Central memory CD8-positive, alpha-beta T cell (primary cell): Measurements from ENCODE around the gene EEF1AKMT3.

ENCODE experiments used
- ATAC-seq: fragments of 150-1000 bp; cut with Tn5 transposase; replicated peaks from 2 replicates; pipeline ENCODE4 v1.10.0; 2022; ENCODE audit warnings: mild to moderate bottlenecking, moderate FRiP score, moderate number of reproducible peaks; ENCODE audit not compliant: poor library complexity, severe bottlenecking; ENCODE audit errors: extremely low read depth
- DNase-seq, 2 donors: peaks; one replicate each; pipeline ENCODE4 v3.0.0; 2021; ENCODE audit warnings: low spot score in 2 of 2
- H3K27ac Mint-ChIP-seq: one replicate; pipeline ENCODE4 v1.8.0; 2022; ENCODE audit warnings: low read depth, mild to moderate bottlenecking, moderate library complexity, mixed read lengths
- H3K27me3 Mint-ChIP-seq: one replicate; pipeline ENCODE4 v1.8.0; 2022; ENCODE audit warnings: mixed read lengths
- H3K36me3 Mint-ChIP-seq: one replicate; pipeline ENCODE4 v1.8.0; 2022; ENCODE audit warnings: mild to moderate bottlenecking, moderate library complexity, mixed read lengths; ENCODE audit not compliant: insufficient read depth
- H3K4me1 Mint-ChIP-seq: one replicate; pipeline ENCODE4 v1.8.0; 2022; ENCODE audit warnings: mixed read lengths
- H3K4me3 Mint-ChIP-seq: one replicate; pipeline ENCODE4 v1.8.0; 2022; ENCODE audit warnings: mild to moderate bottlenecking, moderate library complexity, mixed read lengths
- H3K9me3 Mint-ChIP-seq: one replicate; pipeline ENCODE4 v1.8.0; 2022; ENCODE audit warnings: mixed read lengths

The EEF1AKMT3 gene

DNA sequence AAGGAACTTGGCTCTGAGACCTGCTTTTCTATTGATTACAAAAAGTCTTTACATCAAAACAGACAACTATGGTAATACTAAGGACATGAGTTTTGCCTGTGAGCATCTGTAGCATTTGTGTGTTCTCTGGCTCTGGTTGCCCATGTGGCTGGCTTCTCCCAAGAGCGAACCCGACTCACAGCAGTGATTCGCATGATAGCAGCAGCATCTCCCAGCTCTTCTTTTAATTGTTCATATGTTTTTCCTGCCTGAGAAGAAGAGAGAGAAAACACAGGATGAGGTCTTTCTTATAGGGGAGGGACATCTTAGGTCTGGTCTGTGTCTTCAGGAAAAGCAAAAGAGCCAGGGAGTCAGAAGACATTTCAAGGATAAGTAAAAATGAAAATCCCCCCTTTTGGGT is 28.6 kb downstream of the EEF1AKMT3 start:
- DNase-seq: no peak
- ATAC-seq: no peak
- H3K9me3 Mint-ChIP-seq: no peaks in the 10 kb centered on the region
- H3K27ac Mint-ChIP-seq: no peak overlapping the region
- H3K4me3 Mint-ChIP-seq: no peak overlapping the region
- H3K4me1 Mint-ChIP-seq: no peaks in the 10 kb centered on the region
- no peaks in the 10 kb centered on the region for H3K27me3 Mint-ChIP-seq
- H3K36me3 Mint-ChIP-seq: peaks cover 17% of the 10 kb centered on the region

DNA sequence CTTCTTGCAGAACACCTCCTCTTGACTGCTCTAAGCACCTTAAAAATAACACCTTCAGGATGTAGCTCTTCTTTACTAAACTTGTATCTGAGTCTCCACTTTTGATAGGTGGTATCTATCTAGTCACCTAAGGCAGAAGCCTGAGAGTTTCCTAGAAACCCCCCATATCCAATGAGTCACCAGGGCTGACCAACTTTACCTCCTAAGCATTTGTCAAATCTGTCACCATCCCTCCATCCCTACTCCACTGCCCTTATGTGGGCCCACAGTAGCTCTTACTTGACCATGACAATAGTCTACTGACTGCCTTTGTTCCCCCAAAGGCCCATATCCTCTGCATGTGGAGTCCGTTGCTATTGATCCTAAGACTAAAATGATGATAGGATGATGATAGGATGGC is 30.2 kb downstream of the EEF1AKMT3 start:
- no peak for ATAC-seq
- Mint-ChIP-seq H3K9me3 (no peaks in the 10 kb centered on the region), H3K4me3 (no peak overlapping the region), H3K36me3 (peaks cover 7% of the 10 kb centered on the region), H3K27me3 (no peaks in the 10 kb centered on the region), H3K4me1 (no peaks in the 10 kb centered on the region), H3K27ac (no peak overlapping the region)
- DNase-seq: no peak

DNA sequence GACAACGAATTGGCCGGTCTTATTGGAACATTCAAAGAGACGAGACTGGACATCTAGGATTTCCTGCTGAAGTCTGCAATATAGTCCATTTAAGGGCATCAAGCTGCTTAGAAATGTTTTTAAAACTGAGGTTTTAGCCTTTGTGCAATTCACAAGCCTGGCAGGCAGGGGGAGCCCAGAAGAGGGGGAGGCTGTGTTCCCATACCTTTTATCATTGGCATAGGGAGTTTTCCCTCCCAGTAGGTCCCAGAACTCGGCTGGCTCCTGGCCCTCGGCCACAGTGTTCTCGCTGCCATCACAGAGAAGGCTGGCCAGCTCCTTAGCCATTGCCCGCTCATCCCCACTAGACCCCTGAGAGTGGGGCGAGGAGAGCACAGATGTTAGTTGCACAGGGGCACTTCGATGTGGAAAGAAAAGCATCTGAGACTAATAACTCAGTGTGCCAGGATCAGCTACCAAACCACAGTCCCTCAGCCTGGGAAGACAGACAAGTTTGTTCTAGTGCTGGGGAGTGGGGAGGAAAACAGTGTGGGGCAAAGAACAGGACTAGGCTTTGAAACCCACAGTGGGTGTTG is 31.0 kb downstream of the EEF1AKMT3 start:
- no peaks in the 10 kb centered on the region for H3K4me1 Mint-ChIP-seq
- DNase-seq (no peak), ATAC-seq (no peak)
- H3K4me3 Mint-ChIP-seq: no peak overlapping the region
- peaks cover 4% of the 10 kb centered on the region for H3K36me3 Mint-ChIP-seq
- no peaks in the 10 kb centered on the region for H3K27me3 Mint-ChIP-seq
- H3K9me3 Mint-ChIP-seq: no peaks in the 10 kb centered on the region
- no peak overlapping the region for H3K27ac Mint-ChIP-seq

DNA sequence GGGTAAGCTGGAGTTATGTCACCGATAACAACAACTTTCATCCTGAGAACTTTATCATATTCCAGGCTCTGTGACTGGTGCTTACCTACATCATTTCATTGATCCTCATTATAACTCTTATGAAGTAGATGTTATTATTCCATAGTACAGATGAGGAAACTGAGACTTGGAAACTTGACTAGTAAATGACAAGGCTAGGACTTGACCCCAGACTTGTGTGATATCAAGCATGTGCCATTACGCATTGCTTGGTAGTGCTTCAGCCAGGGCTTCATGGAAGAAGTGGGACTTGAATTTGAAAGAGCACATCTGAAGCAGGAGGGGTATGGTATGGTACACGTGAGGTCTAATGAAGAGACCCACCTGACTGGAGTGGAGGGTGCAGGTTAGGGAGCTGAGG is 34.3 kb downstream of the EEF1AKMT3 start:
- H3K27ac Mint-ChIP-seq: no peak overlapping the region
- DNase-seq (no peak), ATAC-seq (no peak)
- no peaks in the 10 kb centered on the region for H3K27me3 Mint-ChIP-seq
- H3K36me3 Mint-ChIP-seq: peaks cover 6% of the 10 kb centered on the region
- no peaks in the 10 kb centered on the region for H3K4me1 Mint-ChIP-seq
- H3K9me3 Mint-ChIP-seq: no peaks in the 10 kb centered on the region
- no peak overlapping the region for H3K4me3 Mint-ChIP-seq

DNA sequence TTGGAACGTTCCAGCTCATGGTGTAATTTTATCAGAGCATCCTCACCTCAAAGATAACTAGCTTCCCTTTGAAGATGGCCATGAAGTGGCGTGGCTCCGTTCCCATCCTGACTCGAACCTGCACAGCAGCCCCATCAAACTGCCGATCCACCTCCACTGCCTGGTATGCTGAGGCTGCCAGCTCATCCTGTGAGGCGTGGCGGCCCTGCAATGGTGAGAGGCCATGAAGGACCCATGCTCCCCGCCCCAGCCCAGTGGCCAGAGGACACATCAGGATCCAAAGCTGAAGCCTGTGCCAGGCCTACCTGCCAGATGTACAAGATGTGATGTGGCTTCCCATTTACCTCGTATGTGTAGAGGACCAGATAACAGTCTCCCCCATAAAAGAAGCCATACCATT is 34.9 kb downstream of the EEF1AKMT3 start:
- H3K9me3 Mint-ChIP-seq: no peaks in the 10 kb centered on the region
- no peaks in the 10 kb centered on the region for H3K27me3 Mint-ChIP-seq
- H3K27ac Mint-ChIP-seq: no peak overlapping the region
- no peaks in the 10 kb centered on the region for H3K4me1 Mint-ChIP-seq
- H3K36me3 Mint-ChIP-seq: peaks cover 6% of the 10 kb centered on the region
- DNase-seq: no peak
- H3K4me3 Mint-ChIP-seq: no peak overlapping the region
- ATAC-seq: no peak

DNA sequence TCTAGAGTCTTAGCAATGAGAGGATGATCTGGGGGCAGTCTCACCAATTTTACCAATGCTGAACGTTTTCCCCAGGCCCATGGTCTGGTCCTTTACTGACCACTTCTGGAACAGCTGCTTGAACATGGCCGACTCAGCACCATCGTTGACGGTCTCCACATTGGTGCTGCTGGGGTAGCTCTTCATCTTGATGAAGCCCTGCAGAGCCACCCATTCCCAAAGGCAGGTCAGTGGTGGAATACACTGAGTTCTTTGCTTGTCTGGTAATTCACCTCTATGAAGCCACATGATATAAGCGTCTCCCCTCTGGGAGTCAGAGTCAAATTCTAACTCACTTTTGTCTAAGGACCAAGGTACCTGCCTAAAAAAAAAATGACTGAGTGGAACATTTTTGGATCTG is 35.9 kb downstream of the EEF1AKMT3 start:
- ATAC-seq: no peak
- H3K36me3 Mint-ChIP-seq: peaks cover 2% of the 10 kb centered on the region

DNA sequence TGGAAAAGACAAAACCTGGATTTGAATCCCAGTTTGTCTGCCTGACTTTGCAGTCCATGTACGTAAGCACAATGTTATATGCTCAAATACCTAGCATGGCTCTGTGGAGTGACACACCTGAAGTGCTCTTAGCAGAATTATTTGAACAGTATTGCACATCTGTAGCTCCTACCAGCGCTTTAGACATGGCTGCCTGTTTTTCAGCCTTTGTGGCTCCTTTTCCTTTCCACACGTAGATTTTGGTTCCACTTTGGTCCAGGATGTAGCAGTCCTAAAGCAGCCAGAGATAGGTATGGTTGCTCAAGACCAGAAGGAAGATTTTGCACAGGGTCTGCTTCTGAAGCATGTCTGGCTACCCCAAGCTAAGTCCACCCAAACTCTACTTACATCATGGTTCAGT is 37.0 kb downstream of the EEF1AKMT3 start:
- H3K4me1 Mint-ChIP-seq: no peaks in the 10 kb centered on the region
- ATAC-seq (no peak), DNase-seq (no peak)
- peaks cover 2% of the 10 kb centered on the region for H3K36me3 Mint-ChIP-seq
- H3K4me3 Mint-ChIP-seq: no peak overlapping the region
- no peaks in the 10 kb centered on the region for H3K27me3 Mint-ChIP-seq
- no peak overlapping the region for H3K27ac Mint-ChIP-seq
- no peaks in the 10 kb centered on the region for H3K9me3 Mint-ChIP-seq

More for the DNA sequence above, 35.9 kb downstream of the EEF1AKMT3 start:
- Mint-ChIP-seq H3K4me1 (no peaks in the 10 kb centered on the region), H3K27me3 (no peaks in the 10 kb centered on the region), H3K4me3 (no peak overlapping the region), H3K9me3 (no peaks in the 10 kb centered on the region), H3K27ac (no peak overlapping the region)
- DNase-seq: no peak

DNA sequence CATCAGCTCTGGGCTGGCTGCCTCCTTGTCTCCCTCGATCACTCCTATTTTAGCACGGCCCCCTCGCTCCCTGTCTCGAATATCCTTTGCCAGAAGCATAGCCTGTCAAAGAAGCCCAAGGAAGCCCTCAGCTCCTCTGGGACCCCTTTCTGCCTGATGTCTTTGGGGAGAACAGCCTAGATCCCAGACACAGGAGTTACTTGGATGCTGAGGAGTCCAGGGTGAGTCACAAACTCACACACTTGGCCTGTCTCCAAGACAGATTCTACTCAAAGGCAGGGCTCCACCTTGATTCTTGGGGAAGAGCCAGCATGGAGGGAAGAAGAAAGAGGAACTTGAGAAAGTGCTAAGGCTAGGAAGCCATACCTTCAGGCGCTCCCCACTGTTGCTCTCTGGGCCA is 38.0 kb downstream of the EEF1AKMT3 start:
- no peak overlapping the region for H3K4me3 Mint-ChIP-seq
- peaks cover 3% of the 10 kb centered on the region for H3K36me3 Mint-ChIP-seq
- no peaks in the 10 kb centered on the region for H3K27me3 Mint-ChIP-seq
- no peak overlapping the region for H3K27ac Mint-ChIP-seq
- H3K4me1 Mint-ChIP-seq: no peaks in the 10 kb centered on the region
- no peaks in the 10 kb centered on the region for H3K9me3 Mint-ChIP-seq
- DNase-seq: no peak
- no peak for ATAC-seq

DNA sequence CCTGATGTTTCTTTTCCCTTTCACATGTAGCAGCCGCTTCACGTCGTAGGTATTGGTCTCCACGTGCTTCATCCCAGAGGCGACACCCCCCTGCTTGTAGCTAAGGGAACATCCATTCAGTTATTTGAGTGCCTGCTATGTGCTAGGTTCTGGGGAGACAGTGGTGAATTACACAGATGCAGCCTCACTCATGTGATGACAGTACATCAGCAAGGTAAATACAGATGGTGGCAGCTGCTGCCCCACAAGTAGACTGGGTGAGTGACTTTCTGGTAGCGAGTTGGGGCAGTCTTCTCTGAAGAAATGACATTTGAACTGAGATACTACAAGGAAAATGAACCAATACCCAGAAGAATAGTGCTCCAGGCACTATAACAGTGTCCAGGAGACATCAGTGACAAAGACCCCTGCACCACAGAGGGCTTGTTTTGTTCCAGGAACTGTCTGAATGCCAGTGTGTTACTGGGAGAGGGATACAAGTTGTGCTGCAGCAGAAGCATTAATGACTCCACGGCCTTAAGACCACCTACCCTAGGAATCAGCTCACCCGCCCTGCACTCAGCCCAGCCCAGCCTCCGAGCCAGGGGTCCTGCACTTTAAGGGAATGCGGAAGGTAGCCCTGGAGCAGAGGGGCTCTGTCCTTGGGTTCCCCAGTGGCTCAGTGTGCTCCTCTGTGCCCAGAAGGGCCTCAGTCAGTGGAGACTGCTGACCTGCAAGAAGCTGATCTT is 38.8 kb downstream of the EEF1AKMT3 start:
- no peak for ATAC-seq
- no peak for DNase-seq
- Mint-ChIP-seq H3K27ac (no peak overlapping the region), H3K36me3 (peaks cover 3% of the 10 kb centered on the region), H3K4me3 (no peak overlapping the region), H3K27me3 (no peaks in the 10 kb centered on the region), H3K9me3 (no peaks in the 10 kb centered on the region), H3K4me1 (no peaks in the 10 kb centered on the region)

DNA sequence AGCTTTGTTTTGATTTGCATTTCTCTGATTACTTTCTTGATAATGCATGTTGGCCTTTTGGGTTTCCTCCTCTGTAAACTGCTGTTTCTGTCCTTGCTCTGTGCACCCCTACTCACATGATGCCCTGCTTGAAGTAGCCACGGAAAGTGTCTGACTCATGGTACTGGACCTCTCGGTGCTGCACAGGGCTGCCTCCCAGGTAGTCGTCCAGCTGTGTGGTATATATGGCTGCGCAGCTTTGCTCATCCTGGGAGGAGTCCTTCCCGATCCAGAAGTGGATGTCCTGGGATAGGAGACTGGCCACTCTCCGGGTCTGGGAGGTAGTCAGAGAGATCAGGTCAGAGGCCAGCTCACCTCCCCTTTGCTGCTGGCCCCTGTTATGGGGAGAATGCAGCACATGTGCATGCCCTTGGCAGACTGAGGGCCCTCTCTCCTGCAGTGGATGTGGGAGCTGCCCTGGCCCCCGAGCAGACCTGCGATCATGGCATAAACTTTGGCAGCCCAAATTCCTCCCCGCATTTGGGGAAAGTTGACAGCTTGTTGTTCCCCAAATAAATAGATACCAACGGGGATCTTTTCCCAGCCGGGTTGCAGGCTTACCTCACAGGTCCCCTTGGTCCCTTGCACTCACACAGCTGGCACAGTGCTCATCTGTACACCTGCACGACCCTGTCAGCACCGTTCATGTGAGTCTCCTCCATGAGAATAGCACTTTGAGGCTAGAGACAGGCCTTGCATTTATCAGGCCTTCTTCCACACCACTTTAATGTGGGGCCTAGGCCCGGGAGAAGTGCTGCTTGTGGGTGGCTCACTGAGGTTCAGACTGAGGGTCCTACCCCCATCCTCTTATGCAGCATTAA is 40.9 kb downstream of the EEF1AKMT3 start:
- peaks cover 5% of the 10 kb centered on the region for H3K36me3 Mint-ChIP-seq
- peaks cover under 1% of the 10 kb centered on the region for H3K4me1 Mint-ChIP-seq
- H3K9me3 Mint-ChIP-seq: no peaks in the 10 kb centered on the region
- H3K27me3 Mint-ChIP-seq: no peaks in the 10 kb centered on the region
- DNase-seq (no peak), ATAC-seq (no peak)
- H3K27ac Mint-ChIP-seq: no peak overlapping the region
- no peak overlapping the region for H3K4me3 Mint-ChIP-seq

DNA sequence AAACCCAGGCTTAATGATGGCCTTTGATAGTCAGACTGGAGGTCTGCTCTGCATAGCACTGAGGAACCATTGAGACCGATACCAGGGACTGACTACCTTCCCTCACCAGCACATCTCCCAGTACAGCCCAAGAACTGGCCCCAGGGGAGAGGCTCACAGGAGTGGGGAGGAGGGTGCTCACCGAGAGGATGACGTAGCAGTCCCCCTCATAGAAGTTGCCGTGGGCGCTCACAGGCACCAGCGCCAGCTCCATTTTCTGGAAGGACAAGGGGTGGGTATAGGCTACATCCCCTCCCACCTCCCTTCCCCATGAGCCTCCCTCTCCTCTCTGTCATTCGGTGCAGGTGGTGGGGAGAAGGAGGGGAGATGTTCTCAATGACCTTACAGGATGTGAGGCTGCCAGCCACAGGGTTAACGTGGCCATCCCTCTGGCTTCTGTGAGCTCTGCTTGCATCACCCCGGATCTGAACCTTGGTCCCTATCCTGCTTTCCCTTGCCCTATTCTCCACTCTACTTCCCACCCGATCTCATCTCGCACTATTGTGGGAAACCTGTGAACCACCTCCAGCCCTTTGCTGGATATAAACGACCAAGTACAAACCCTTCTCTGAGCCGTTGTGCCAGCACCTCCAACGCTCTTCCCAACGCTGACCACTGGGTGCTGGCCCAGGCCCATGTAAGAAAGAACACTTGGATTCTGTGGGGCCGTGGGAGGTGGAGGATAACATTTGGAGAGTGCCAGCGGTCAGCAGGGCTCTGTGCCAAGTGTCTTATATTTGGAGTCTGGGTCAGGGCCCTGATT is 41.8 kb downstream of the EEF1AKMT3 start:
- no peak for ATAC-seq
- H3K4me3 Mint-ChIP-seq: no peak overlapping the region
- H3K27ac Mint-ChIP-seq: no peak overlapping the region

DNA sequence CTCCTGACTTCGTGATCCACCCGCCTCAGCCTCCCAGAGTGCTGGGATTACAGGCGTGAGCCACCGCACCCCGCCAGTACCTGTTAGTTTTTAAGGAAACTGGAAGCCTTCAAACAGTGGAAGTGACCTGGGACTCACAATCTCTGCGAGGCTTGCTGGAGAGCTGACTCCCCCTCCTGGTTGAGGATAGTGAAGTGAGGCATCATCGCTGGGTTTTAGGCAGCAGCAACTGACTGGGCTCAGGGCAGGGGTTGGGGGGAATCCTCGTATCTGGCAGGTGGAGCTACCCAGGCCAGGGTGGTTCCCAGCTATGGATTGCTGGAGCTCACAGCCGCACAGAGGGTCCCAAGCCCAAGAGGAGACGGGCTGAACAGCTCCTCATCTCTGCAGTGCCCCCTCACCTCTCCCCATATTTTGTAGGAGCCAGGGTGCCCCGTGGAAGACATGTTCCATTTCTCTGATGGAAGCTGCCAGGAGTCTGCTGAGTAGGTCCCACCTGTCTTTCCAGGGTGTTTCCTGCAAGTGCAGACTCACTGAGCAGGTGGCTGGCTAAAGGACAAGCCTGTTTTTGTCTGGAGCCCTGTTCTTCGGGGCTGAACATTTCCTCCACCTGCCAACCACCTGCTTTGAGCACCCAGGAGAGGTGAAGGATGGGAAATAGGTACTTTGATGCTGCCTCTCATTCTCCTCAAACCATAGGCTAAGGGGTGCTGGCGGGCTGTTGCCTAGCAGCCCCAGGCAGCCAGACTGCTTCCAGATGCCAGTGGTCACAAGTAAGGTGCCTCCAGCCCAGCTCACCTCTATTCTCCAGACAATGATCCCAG is 43.0 kb downstream of the EEF1AKMT3 start:
- Mint-ChIP-seq H3K9me3 (no peaks in the 10 kb centered on the region), H3K4me3 (no peak overlapping the region), H3K4me1 (peaks cover 9% of the 10 kb centered on the region), H3K27ac (no peak overlapping the region), H3K36me3 (peaks cover 8% of the 10 kb centered on the region), H3K27me3 (no peaks in the 10 kb centered on the region)
- ATAC-seq: no peak
- no peak for DNase-seq

More for the DNA sequence above, 41.8 kb downstream of the EEF1AKMT3 start:
- no peak for DNase-seq
- Mint-ChIP-seq H3K4me1 (peaks cover 8% of the 10 kb centered on the region), H3K9me3 (no peaks in the 10 kb centered on the region), H3K27me3 (no peaks in the 10 kb centered on the region), H3K36me3 (peaks cover 6% of the 10 kb centered on the region)
